Activated CD4-positive, alpha-beta T cell treated with anti-CD3 and anti-CD28 coated beads, Interleukin-2, amount 10 ng/mL, durations not matched to agents 24 days and 14 days (primary cell): ENCODE data around the gene LDHAL6B. TPM values are rescaled to one million over a fixed set of nuclear protein-coding genes. Genes with fewer than 3 reads are reported as not detected.

Source experiments
- DNase-seq: peaks from one replicate; pipeline ENCODE4 v3.0.0; 2022
- H3K27ac Mint-ChIP-seq: one replicate; pipeline ENCODE4 v1.8.0; 2022; ENCODE audit warnings: mild to moderate bottlenecking, mixed read lengths
- H3K27me3 Mint-ChIP-seq: one replicate; pipeline ENCODE4 v1.8.0; 2022; ENCODE audit warnings: mixed read lengths
- H3K36me3 Mint-ChIP-seq: one replicate; pipeline ENCODE4 v1.8.0; 2022; ENCODE audit warnings: low read depth, mild to moderate bottlenecking, mixed read lengths
- H3K4me1 Mint-ChIP-seq: one replicate; pipeline ENCODE4 v1.8.0; 2021; ENCODE audit warnings: mixed read lengths
- H3K4me3 Mint-ChIP-seq: one replicate; pipeline ENCODE4 v1.8.0; 2022; ENCODE audit warnings: mild to moderate bottlenecking, moderate library complexity, mixed read lengths
- H3K9me3 Mint-ChIP-seq: one replicate; pipeline ENCODE4 v1.8.0; 2021; ENCODE audit warnings: mixed read lengths
- intact Hi-C: fragments of 100-400 bp; cut with micrococcal nuclease; formaldehyde crosslinking; loops from one replicate; pipeline ENCODE4 v1.15.1; 2023
- total RNA-seq: library from RNA; stranded (reverse); gene quantifications from 2 replicates; pipeline ENCODE4 v1.2.3, GENCODE V29; 2022

Gene LDHAL6B
- total RNA-seq, 1 donor from 2014 or later, result not detected

- Mint-ChIP-seq H3K36me3 (peaks cover 28% of the 10 kb centered on the region), H3K4me1 (peaks cover 22% of the 10 kb centered on the region), H3K27me3 (no peaks in the 10 kb centered on the region), H3K9me3 (peaks cover 3% of the 10 kb centered on the region), H3K27ac (no peak overlapping the region), H3K4me3 (no peak overlapping the region)
- intact Hi-C loops, result loop anchor here (5.0 kb wide), 1 partner anchor 321 kb away; no protein-coding TSS in a partner anchor
- no peak for DNase-seq
These were observed 35.6 kb upstream of the LDHAL6B start for GRCh38 chr15:59171067-59171397.

DNA sequence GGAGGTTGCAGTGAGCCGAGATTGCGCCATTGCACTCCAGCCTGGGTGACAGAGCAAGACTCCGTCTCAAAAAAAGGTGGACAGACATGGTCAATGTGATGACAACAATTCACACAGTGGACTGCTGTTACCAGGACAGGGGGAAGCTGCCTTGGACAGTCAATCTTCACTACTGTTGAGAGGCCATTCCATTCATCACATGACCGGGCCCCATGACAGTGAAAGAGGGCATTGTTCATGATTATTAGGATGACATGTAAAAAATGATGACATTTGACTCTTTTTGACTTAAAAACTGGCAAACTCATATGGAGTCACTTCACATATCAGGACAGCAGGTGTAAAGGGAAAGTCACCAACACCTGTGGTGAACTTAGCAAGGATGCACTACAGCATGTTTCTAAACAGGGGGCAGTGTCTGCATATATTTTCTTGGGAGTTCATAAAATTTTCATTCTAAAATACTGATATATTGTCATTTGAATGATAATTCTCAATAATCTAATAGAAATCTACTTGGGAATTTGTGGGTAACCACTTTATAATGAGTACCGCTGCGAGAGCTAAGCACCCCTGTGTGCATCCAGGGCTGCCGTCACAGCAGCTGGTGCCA is 34.2 kb upstream of the LDHAL6B start:
- H3K4me3 Mint-ChIP-seq, result no peak overlapping the region
- peaks cover 29% of the 10 kb centered on the region for H3K36me3 Mint-ChIP-seq
- DNase-seq, result no peak
- H3K27me3 Mint-ChIP-seq, result no peaks in the 10 kb centered on the region
- peaks cover under 1% of the 10 kb centered on the region for H3K9me3 Mint-ChIP-seq
- H3K27ac Mint-ChIP-seq, result no peak overlapping the region
- intact Hi-C loops, result loop anchor here (5.0 kb wide), 1 partner anchor 320 kb away; no protein-coding TSS in a partner anchor
- H3K4me1 Mint-ChIP-seq, result peaks cover 22% of the 10 kb centered on the region

DNA sequence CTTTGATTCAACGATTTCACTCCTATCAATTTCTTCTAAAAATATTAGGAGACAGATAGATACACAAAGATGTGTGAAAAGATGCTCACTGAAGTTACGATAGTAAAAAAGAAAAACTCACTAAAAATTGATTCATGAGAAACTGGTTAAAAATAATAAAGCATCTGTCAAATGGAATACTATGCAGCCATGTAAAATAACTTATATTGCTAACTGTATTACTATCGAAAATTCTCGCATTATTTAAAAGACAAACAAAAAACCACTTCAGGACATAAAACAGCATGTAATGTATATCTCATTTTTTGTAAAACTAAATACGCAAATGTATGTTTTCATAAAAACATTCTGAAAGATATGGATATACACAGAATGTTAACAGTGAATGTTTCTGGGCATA is 33.4 kb upstream of the LDHAL6B start:
- Mint-ChIP-seq H3K4me3 (no peak overlapping the region), H3K9me3 (no peaks in the 10 kb centered on the region), H3K36me3 (peaks cover 33% of the 10 kb centered on the region), H3K4me1 (peaks cover 22% of the 10 kb centered on the region), H3K27ac (no peak overlapping the region), H3K27me3 (no peaks in the 10 kb centered on the region)
- intact Hi-C loops, result loop anchor here (5.0 kb wide), 1 partner anchor 319 kb away; no protein-coding TSS in a partner anchor
- DNase-seq, result no peak

DNA sequence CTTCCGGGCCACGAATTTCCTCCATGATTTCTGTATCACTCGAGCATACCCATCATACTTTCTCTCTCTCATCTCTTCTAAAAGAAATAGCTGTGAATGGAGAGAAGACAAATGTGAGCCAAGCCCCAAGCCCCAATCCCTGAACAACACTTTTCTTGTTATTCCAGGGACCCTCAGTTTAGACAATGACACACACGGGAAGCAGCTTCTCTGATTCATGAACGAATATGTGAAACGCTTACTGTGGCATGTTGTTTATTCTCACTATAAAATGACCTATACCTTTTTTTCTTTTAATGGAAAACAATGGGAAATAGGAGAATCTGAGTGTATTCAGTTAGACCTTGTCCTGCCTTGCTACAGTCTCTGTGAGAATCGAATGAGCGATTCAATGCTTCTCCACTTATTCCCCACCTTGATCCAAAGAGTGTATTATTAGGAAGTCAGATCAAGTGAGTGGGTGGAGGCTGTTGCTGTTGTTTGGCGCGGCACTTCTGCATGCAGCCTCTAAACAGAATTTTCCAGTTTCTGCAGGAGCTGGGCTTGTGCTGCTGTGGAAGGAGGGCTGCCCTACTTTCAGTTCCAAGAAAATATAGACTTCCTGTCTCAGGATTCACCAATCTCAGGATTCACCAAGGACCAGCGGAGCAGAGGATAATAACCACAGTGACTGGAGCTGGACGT is 32.4 kb upstream of the LDHAL6B start:
- Mint-ChIP-seq H3K27ac (no peak overlapping the region), H3K4me1 (peaks cover 20% of the 10 kb centered on the region), H3K4me3 (no peak overlapping the region), H3K9me3 (no peaks in the 10 kb centered on the region), H3K36me3 (peaks cover 31% of the 10 kb centered on the region), H3K27me3 (no peaks in the 10 kb centered on the region)
- intact Hi-C loops, result loop anchor here (5.0 kb wide), 1 partner anchor 318 kb away; no protein-coding TSS in a partner anchor
- no peak for DNase-seq

- peaks cover 13% of the 10 kb centered on the region for H3K4me1 Mint-ChIP-seq
- peaks cover 26% of the 10 kb centered on the region for H3K36me3 Mint-ChIP-seq
- intact Hi-C loops, result loop anchor here (5.0 kb wide), 1 partner anchor 317 kb away; no protein-coding TSS in a partner anchor
- H3K27me3 Mint-ChIP-seq, result no peaks in the 10 kb centered on the region
- peak; percentile 76 for DNase-seq
- H3K4me3 Mint-ChIP-seq, result no peak overlapping the region
- H3K27ac Mint-ChIP-seq, result no peak overlapping the region
- H3K9me3 Mint-ChIP-seq, result no peaks in the 10 kb centered on the region
These were observed 31.5 kb upstream of the LDHAL6B start for GRCh38 chr15:59174835-59175831.

DNA sequence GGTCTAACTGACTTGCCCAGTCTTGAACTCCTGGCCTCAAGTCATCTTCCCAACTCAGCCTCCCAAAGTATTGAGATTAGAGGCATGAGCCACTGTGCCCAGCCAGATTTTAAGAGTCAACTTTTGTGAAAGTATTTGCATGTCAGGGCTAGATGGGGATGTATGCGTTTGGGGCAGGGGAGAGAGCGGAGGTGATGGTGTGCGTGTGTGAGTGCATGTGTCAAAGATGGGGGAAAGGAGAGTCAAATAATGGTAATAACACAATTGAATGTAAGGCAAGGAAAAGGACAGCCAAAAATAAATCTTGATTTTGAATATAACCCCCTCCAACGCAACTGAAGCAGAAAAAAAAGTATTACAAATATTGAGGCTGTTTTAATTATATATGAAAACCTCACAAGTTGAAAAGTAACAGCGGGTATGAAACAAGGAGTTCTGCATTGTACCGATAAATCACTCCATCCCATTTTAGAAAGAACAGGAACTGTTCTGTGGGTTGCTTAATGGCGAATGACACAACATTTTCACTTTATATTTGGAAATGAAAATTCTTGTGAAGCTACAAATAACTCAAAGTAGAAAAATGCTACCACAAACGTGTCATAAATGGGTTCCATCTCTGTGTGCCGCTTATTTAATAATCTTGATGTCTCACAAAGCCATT is 29.9 kb upstream of the LDHAL6B start:
- Mint-ChIP-seq H3K4me1 (peaks cover 9% of the 10 kb centered on the region), H3K4me3 (no peak overlapping the region), H3K9me3 (no peaks in the 10 kb centered on the region), H3K27ac (no peak overlapping the region), H3K36me3 (peaks cover 31% of the 10 kb centered on the region), H3K27me3 (no peaks in the 10 kb centered on the region)
- DNase-seq, result no peak
- intact Hi-C loops, result no loop called here

DNA sequence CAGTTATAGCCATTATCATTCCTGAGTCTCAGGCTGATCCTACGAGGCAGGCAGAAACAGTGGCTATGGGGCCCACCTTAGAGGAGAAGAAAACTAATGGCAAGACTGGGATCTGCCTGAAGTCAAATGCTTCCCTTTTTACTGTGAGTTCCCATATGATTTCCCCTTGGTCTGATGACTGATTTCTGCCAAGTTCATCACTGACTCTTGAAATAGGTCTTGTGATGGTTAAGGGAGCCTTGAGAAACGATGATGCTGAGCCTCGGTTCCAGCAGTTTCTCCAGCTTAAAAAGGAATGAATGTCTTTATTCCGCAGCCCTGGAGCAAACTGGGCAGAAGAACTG is 29.4 kb upstream of the LDHAL6B start:
- Mint-ChIP-seq H3K4me3 (no peak overlapping the region), H3K9me3 (no peaks in the 10 kb centered on the region), H3K36me3 (peaks cover 30% of the 10 kb centered on the region), H3K27me3 (no peaks in the 10 kb centered on the region), H3K4me1 (peaks cover 9% of the 10 kb centered on the region), H3K27ac (no peak overlapping the region)
- no peak for DNase-seq
- intact Hi-C loops, result no loop called here

- Mint-ChIP-seq H3K27ac (no peak overlapping the region), H3K36me3 (peaks cover 35% of the 10 kb centered on the region), H3K27me3 (no peaks in the 10 kb centered on the region), H3K4me3 (no peak overlapping the region), H3K9me3 (peaks cover 3% of the 10 kb centered on the region), H3K4me1 (peaks cover 9% of the 10 kb centered on the region)
- DNase-seq, result no peak
- intact Hi-C loops, result no loop called here
These were observed 28.4 kb upstream of the LDHAL6B start for GRCh38 chr15:59178151-59178695.

DNA sequence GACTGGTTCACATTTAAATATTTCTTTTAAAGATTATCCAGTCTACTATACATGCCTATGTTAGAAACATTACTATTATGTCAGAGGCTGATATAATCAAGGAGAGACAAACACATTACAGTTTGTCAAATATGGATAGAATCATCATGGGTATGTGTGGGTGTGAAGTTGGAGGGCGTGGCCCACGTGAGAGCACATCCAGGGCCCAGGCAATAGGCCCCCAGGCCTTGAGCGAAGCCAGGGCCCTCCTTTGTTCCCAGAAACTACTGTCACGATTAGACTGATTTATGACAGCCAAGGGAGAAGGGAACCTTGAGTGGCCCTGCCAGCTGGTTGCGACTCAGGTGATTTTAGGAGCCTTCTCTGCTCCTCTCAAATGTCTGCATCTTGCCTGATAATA is 26.9 kb upstream of the LDHAL6B start:
- DNase-seq, result no peak

DNA sequence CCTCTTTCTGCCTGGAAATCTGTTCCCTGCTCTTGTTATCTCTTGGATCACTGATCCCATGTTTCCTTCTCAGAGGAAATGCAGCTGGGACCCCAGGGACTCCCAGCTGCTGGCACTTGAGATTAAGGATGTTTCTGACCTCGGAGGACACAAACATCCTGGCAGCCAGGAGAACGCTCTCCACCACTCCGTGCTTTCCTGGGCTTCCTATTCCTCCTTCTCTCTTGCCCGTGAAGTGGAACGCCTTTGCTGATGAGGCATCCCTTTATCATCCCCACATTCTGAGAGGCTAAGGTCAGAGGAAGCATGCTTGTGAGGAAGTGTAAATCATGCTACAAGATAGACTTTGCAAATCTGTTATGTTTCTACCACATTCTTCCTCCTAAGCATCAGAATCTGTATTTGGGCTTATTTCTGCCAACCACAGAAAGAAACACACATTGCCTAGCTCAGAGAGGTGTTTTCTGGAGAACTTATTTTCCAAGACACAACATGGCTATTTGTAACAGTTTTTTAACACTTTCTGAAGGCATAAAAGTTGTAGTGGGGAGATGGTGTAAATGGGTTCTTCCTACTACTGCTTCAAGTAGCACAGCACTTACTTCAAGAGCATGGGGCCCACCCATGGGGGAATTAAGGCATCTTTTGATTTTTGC is 25.6 kb upstream of the LDHAL6B start:
- H3K4me1 Mint-ChIP-seq, result peaks cover 4% of the 10 kb centered on the region
- H3K36me3 Mint-ChIP-seq, result peaks cover 49% of the 10 kb centered on the region
- no peak overlapping the region for H3K4me3 Mint-ChIP-seq
- no peaks in the 10 kb centered on the region for H3K27me3 Mint-ChIP-seq
- intact Hi-C loops, result no loop called here
- H3K27ac Mint-ChIP-seq, result no peak overlapping the region
- peaks cover 12% of the 10 kb centered on the region for H3K9me3 Mint-ChIP-seq
- DNase-seq, result no peak

More for the DNA sequence above, 26.9 kb upstream of the LDHAL6B start:
- Mint-ChIP-seq H3K27ac (no peak overlapping the region), H3K4me3 (no peak overlapping the region), H3K4me1 (peaks cover 9% of the 10 kb centered on the region), H3K9me3 (peaks cover 12% of the 10 kb centered on the region), H3K27me3 (no peaks in the 10 kb centered on the region), H3K36me3 (peaks cover 46% of the 10 kb centered on the region)
- intact Hi-C loops, result no loop called here

DNA sequence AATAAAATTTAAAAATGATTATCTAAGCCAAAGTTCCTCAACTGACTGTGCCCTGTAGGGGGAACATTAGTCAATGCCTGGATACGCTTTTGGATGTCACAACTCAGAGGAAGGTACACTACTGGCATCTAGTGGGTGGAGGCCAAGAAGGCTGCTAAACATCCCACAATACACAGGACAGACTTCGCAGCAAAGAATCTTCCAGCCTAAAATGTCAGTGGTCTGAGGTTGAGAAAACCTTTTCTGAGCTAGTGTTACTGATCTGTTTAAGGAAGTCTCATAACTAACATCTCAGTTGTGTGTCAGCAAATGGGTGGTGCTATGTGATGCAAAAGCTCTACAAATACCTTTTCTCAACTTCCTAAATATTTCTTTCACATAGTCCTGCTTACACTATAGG is 20.9 kb upstream of the LDHAL6B start:
- Mint-ChIP-seq H3K27me3 (no peaks in the 10 kb centered on the region), H3K4me3 (no peak overlapping the region), H3K4me1 (no peaks in the 10 kb centered on the region), H3K36me3 (peaks cover 55% of the 10 kb centered on the region), H3K27ac (no peak overlapping the region), H3K9me3 (peaks cover 12% of the 10 kb centered on the region)
- intact Hi-C loops, result no loop called here
- DNase-seq, result no peak

- H3K27ac Mint-ChIP-seq, result no peak overlapping the region
- peaks cover 12% of the 10 kb centered on the region for H3K9me3 Mint-ChIP-seq
- H3K4me3 Mint-ChIP-seq, result no peak overlapping the region
- intact Hi-C loops, result no loop called here
- H3K36me3 Mint-ChIP-seq, result peaks cover 53% of the 10 kb centered on the region
- H3K27me3 Mint-ChIP-seq, result no peaks in the 10 kb centered on the region
- H3K4me1 Mint-ChIP-seq, result no peaks in the 10 kb centered on the region
- no peak for DNase-seq
These were observed 20.1 kb upstream of the LDHAL6B start for GRCh38 chr15:59186501-59186900.

- H3K4me1 Mint-ChIP-seq, result no peaks in the 10 kb centered on the region
- H3K4me3 Mint-ChIP-seq, result no peak overlapping the region
- H3K27ac Mint-ChIP-seq, result no peak overlapping the region
- H3K9me3 Mint-ChIP-seq, result peaks cover 5% of the 10 kb centered on the region
- peaks cover 43% of the 10 kb centered on the region for H3K36me3 Mint-ChIP-seq
- no peaks in the 10 kb centered on the region for H3K27me3 Mint-ChIP-seq
- intact Hi-C loops, result no loop called here
- no peak for DNase-seq
These were observed 17.4 kb upstream of the LDHAL6B start for GRCh38 chr15:59189241-59189640.
